Kidney epithelial cell (primary cell): ENCODE data around the gene RAD51B. TPM values are rescaled to one million over a fixed set of nuclear protein-coding genes. Genes with fewer than 3 reads are reported as not detected.

ENCODE experiments used
- DNase-seq: peaks from one replicate; pipeline ENCODE4 v3.0.0-alpha.2; 2010; ENCODE audit warnings: low read depth
- H3K27me3 ChIP-seq: 2 replicates; pipeline ENCODE4 v1.6.0; 2011; ENCODE audit warnings: low read length; ENCODE audit not compliant: control insufficient read depth, insufficient read depth
- H3K36me3 ChIP-seq: 2 replicates; pipeline ENCODE4 v1.5.1; 2011; ENCODE audit warnings: low read length; ENCODE audit not compliant: control insufficient read depth, insufficient read depth
- H3K4me3 ChIP-seq: 2 replicates; pipeline ENCODE4 v1.5.1; 2011; ENCODE audit warnings: low read depth, mild to moderate bottlenecking, control low read depth, low read length
- total RNA-seq: library from RNA; depleted of rRNA; stranded (reverse); fragments of >200 nt; gene quantifications from 2 replicates; pipeline ENCODE4 v1.2.3, GENCODE V29; 2015
- TF ChIP-seq, protein P1 (sequence below): IDR thresholded peaks from 2 replicates; pipeline ENCODE4 v1.5.1; 2011; ENCODE audit warnings: mild to moderate bottlenecking, moderate library complexity, low read length, control low read depth, inconsistent platforms; ENCODE audit not compliant: insufficient read depth, poor library complexity, severe bottlenecking

Gene RAD51B
- total RNA-seq, 1 donor from 2014 or later = 9.5 TPM

DNA sequence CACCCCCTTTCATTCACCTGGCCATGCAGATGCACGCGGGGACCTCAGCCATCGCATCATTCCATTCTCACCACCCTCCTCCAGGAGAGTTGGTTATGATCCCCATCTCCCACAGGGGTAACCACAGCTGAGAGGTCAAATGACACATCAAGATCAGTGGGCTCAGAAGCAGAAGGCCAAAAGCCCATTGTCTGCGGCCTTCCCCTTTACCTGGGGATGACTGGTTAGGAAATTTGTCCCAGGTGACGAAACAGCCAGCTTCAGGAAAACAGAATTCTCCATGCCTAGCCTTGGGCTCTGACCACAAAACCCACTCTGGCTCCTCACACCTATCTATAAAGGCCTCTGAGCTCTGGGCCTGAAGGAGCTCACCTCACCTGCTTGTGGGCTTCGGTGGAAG, 937.2 kb downstream of the RAD51B start:
- TF ChIP-seq, protein P1, sequence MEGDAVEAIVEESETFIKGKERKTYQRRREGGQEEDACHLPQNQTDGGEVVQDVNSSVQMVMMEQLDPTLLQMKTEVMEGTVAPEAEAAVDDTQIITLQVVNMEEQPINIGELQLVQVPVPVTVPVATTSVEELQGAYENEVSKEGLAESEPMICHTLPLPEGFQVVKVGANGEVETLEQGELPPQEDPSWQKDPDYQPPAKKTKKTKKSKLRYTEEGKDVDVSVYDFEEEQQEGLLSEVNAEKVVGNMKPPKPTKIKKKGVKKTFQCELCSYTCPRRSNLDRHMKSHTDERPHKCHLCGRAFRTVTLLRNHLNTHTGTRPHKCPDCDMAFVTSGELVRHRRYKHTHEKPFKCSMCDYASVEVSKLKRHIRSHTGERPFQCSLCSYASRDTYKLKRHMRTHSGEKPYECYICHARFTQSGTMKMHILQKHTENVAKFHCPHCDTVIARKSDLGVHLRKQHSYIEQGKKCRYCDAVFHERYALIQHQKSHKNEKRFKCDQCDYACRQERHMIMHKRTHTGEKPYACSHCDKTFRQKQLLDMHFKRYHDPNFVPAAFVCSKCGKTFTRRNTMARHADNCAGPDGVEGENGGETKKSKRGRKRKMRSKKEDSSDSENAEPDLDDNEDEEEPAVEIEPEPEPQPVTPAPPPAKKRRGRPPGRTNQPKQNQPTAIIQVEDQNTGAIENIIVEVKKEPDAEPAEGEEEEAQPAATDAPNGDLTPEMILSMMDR = no peak
- Histone ChIP-seq H3K4me3 (no peak overlapping the region), H3K36me3 (no peaks in the 10 kb centered on the region), H3K27me3 (no peaks in the 10 kb centered on the region)
- DNase-seq = no peak

DNA sequence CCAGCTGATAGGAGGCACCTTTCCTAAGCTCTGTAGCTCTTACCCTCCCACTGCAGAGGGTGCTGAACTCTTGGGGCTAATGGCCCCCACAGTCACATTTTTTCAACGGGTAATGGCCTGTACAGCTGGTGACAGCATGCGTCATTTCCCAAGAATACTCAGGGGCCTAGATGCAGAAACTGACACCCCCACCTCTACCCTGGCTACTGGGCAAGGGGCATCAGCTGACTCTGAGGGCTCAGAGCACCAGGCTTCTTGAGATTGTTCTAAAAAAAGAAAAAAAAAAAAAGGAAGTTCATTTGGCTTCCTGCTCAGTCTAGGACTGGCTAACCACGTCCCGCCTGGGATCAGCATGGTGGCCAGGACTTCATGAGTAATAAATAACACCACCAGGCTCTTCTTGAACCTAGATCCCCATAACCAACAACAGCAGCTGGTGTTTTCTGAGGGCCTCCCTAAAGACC, 938.1 kb downstream of the RAD51B start:
- TF ChIP-seq, protein P1 = no peak
- DNase-seq = no peak
- no peaks in the 10 kb centered on the region for H3K27me3 ChIP-seq
- H3K4me3 ChIP-seq = no peak overlapping the region
- no peaks in the 10 kb centered on the region for H3K36me3 ChIP-seq

DNA sequence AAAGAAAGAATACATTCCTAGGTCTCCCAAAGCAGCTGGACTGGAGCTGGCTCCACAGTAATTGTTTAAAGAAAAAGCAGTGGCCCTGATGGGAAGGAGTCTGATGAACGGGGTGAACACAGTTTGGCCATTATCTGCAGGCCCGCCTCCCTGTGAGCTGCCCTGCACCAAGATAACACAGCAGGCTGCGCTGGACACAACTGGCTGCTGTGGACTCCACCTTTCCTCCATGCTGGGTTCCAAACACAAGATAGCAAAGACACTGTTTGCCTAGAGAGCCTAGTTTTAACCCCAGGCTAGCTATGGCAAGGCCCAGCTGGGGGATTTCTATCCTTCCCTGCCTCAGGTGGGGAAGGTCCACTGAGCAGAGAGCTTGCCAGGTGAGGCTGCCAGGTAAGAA, 938.7 kb downstream of the RAD51B start:
- Histone ChIP-seq H3K27me3 (no peaks in the 10 kb centered on the region), H3K4me3 (no peak overlapping the region), H3K36me3 (no peaks in the 10 kb centered on the region)
- DNase-seq = no peak
- TF ChIP-seq, protein P1 = no peak

DNA sequence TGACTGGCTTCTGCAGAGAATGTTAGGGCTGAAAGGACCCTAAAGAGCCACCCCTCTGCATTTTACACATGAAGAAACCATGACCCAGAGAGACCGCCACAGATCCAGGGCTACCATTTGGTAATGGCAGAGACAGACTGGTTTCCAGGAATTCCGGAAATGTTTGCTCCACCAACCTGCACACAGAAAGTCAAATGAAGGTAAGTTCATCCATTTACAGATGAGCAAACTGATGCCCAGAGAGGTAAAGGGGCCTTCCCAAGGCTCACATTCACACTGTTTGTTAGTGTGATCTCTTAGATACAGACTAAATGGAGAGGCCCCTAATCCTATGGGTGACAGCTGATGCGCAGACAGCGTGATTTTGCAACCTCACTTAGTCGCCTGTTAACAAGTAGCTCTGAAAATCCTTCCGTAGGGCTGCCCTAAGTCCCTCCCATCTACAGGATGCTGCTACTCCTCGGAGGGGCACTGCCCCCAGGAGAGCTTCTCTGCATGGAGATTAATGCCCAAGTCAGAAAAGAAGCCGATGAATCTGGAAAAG, 939.5 kb downstream of the RAD51B start:
- TF ChIP-seq, protein P1 = no peak
- Histone ChIP-seq H3K36me3 (no peaks in the 10 kb centered on the region), H3K4me3 (no peak overlapping the region), H3K27me3 (no peaks in the 10 kb centered on the region)
- no peak for DNase-seq

DNA sequence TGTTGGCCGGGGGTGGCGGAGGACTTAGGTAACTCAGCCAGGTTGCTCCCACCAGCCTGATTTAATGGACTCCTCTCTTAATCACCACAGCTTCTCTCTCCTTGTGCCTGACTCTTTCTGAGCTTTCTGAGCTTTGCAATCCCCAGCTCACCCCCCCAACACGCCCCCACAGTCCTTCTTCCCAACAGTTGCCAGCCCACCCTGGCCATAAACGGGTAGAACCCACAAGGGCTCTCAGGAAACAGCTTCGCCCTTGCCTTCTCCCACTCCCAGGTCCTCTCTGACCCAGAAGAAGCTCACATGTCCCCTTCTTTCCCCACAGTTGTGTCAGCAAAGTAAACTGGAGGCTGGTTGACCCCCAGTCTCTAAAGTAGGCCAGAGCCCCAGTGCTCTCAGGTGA, 940.4 kb downstream of the RAD51B start:
- Histone ChIP-seq H3K27me3 (no peaks in the 10 kb centered on the region), H3K4me3 (no peak overlapping the region), H3K36me3 (no peaks in the 10 kb centered on the region)
- TF ChIP-seq, protein P1 = no peak
- DNase-seq = no peak

DNA sequence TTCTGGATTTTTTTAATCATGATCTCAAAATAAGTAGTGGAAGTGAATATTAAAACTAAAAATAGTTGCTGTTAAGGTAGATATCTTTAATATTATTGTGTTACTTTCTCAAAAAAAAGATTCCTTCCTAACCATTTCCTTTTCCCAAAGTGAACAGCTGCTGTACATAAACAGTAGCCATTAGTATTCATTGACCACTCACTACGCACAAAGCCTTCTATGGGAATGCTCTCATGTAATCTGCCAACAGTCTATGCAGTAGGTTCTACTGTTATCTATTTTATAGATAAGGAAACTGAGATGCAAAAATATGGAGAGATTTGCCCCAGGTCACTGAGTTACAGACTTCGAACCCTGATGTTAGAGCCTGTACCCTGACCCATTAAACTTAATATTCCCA, 941.2 kb downstream of the RAD51B start:
- Histone ChIP-seq H3K4me3 (no peak overlapping the region), H3K27me3 (no peaks in the 10 kb centered on the region), H3K36me3 (no peaks in the 10 kb centered on the region)
- TF ChIP-seq, protein P1 = no peak
- DNase-seq = no peak
